SK-N-SH (cell line): ENCODE results near the gene NELFB.

Source experiments
- ELF1 ChIP-seq: IDR thresholded peaks from 2 replicates; pipeline ENCODE4 v1.4.0; 2012
- EP300 ChIP-seq, 2 experiments: IDR thresholded peaks; 2 replicates each; pipeline versions ENCODE4 v1.4.0 to v1.6.1; 2012; ENCODE audit warnings: borderline replicate concordance in 1 of 2, low read depth in 1 of 2, low read length in 1 of 2
- FOXM1 ChIP-seq: IDR thresholded peaks from 2 replicates; pipeline ENCODE4 v1.4.0; 2012; ENCODE audit warnings: low read depth, mild to moderate bottlenecking
- JUND ChIP-seq: IDR thresholded peaks from 2 replicates; pipeline ENCODE4 v1.4.0; 2012
- MEF2A ChIP-seq: IDR thresholded peaks from 2 replicates; pipeline ENCODE4 v1.4.0; 2012; ENCODE audit warnings: low read depth, borderline replicate concordance
- MXI1 ChIP-seq: IDR thresholded peaks from 2 replicates; pipeline ENCODE4 v1.6.1; 2012; ENCODE audit warnings: mild to moderate bottlenecking, low read depth, low read length, improper control_type of control experiment
- NFIC ChIP-seq: IDR thresholded peaks from 2 replicates; pipeline ENCODE4 v1.4.0; 2012; ENCODE audit warnings: borderline replicate concordance
- POLR2AphosphoS5 ChIP-seq: IDR thresholded peaks from 2 replicates; pipeline ENCODE4 v1.6.1; 2012; ENCODE audit warnings: low read depth, low read length
- RAD21 ChIP-seq: IDR thresholded peaks from 2 replicates; pipeline ENCODE4 v1.6.1; 2012; ENCODE audit warnings: mild to moderate bottlenecking, low read length
- SMC3 ChIP-seq: IDR thresholded peaks from 2 replicates; pipeline ENCODE4 v1.6.1; 2012; ENCODE audit warnings: low read depth, low read length, improper control_type of control experiment
- TAF1 ChIP-seq: IDR thresholded peaks from 2 replicates; pipeline ENCODE4 v1.6.1; 2012; ENCODE audit warnings: low read depth, mild to moderate bottlenecking, low read length, moderate library complexity, borderline replicate concordance
- YY1 ChIP-seq: IDR thresholded peaks from 2 replicates; pipeline ENCODE4 v1.4.0; 2012; ENCODE audit warnings: low read depth, mild to moderate bottlenecking
- TF ChIP-seq, protein P1 (sequence below): fragments of 200-600 bp; sonication (generic); IDR thresholded peaks from 2 replicates; pipeline ENCODE4 v1.6.1; 2017; ENCODE audit warnings: antibody characterized with exemption, mild to moderate bottlenecking, moderate library complexity
- TF ChIP-seq, protein P2 (sequence below): IDR thresholded peaks from 2 replicates; pipeline ENCODE4 v1.6.1; 2012; ENCODE audit warnings: mild to moderate bottlenecking, low read depth, low read length, moderate library complexity

DNA sequence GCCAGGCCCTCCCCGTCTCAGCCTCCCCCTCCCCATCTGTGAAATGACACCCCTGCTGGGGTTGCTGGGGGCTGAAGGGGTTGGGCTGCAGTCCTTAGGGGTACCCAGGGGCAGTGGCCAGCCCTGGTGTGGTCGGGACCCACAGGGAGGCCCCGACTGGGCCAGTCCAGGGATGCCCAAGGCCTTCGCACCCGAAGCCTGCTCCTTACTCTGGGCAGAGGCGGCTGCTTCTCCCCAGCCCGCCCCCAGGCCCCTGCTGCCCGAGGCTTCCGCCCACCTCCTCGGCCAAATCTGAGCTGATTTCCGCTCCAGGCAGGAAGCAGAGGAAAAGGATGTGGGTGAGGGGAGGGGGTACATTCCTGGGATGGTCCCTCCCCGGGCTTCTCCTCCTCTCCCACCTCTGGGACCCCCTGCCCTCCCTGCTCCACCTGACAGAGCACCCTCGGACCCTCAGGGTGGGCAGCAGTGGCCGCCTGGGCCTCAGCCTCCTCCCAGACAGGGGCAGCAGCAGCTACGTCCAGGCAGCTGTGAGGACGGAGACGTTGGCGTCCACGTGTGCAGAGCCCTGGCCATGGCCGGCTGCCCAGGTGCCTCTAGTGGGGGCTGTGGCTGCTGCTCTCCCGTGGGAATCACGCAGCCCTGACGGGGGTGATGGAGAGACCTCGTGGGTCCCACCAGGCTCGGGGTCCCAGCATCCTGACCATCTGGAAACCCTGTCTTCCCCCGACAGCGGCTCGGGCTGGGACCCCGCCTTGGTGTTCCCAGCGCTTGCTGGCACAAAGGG is 51.1 kb downstream of the NELFB start:
- TF ChIP-seq, protein P1, sequence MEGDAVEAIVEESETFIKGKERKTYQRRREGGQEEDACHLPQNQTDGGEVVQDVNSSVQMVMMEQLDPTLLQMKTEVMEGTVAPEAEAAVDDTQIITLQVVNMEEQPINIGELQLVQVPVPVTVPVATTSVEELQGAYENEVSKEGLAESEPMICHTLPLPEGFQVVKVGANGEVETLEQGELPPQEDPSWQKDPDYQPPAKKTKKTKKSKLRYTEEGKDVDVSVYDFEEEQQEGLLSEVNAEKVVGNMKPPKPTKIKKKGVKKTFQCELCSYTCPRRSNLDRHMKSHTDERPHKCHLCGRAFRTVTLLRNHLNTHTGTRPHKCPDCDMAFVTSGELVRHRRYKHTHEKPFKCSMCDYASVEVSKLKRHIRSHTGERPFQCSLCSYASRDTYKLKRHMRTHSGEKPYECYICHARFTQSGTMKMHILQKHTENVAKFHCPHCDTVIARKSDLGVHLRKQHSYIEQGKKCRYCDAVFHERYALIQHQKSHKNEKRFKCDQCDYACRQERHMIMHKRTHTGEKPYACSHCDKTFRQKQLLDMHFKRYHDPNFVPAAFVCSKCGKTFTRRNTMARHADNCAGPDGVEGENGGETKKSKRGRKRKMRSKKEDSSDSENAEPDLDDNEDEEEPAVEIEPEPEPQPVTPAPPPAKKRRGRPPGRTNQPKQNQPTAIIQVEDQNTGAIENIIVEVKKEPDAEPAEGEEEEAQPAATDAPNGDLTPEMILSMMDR, result no peak
- TF ChIP-seq MXI1, result no peak
- TF ChIP-seq RAD21, result no peak
- no peak for TF ChIP-seq MEF2A
- TF ChIP-seq YY1, result no peak
- no peak for TF ChIP-seq JUND
- TF ChIP-seq FOXM1, result no peak
- no peak for TF ChIP-seq POLR2AphosphoS5
- no peak for TF ChIP-seq NFIC
- TF ChIP-seq SMC3, result no peak
- no peak for TF ChIP-seq ELF1
- TF ChIP-seq EP300 (IDR thresholded peaks at IDR 0.05; ENCODE audit: borderline replicate concordance in 1 of 2, low read depth in 1 of 2, low read length in 1 of 2), result no peak
- TF ChIP-seq, protein P2, sequence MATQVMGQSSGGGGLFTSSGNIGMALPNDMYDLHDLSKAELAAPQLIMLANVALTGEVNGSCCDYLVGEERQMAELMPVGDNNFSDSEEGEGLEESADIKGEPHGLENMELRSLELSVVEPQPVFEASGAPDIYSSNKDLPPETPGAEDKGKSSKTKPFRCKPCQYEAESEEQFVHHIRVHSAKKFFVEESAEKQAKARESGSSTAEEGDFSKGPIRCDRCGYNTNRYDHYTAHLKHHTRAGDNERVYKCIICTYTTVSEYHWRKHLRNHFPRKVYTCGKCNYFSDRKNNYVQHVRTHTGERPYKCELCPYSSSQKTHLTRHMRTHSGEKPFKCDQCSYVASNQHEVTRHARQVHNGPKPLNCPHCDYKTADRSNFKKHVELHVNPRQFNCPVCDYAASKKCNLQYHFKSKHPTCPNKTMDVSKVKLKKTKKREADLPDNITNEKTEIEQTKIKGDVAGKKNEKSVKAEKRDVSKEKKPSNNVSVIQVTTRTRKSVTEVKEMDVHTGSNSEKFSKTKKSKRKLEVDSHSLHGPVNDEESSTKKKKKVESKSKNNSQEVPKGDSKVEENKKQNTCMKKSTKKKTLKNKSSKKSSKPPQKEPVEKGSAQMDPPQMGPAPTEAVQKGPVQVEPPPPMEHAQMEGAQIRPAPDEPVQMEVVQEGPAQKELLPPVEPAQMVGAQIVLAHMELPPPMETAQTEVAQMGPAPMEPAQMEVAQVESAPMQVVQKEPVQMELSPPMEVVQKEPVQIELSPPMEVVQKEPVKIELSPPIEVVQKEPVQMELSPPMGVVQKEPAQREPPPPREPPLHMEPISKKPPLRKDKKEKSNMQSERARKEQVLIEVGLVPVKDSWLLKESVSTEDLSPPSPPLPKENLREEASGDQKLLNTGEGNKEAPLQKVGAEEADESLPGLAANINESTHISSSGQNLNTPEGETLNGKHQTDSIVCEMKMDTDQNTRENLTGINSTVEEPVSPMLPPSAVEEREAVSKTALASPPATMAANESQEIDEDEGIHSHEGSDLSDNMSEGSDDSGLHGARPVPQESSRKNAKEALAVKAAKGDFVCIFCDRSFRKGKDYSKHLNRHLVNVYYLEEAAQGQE, result no peak
- no peak for TF ChIP-seq TAF1
